ENCODE measurements around the gene DAB2. TPM values are rescaled to one million over a fixed set of nuclear protein-coding genes. Genes with fewer than 3 reads are reported as not detected.

The DAB2 gene
- total and polyA plus RNA-seq, 2 experiments from 2014 or later = 8.7 to 11.4 TPM

DNA sequence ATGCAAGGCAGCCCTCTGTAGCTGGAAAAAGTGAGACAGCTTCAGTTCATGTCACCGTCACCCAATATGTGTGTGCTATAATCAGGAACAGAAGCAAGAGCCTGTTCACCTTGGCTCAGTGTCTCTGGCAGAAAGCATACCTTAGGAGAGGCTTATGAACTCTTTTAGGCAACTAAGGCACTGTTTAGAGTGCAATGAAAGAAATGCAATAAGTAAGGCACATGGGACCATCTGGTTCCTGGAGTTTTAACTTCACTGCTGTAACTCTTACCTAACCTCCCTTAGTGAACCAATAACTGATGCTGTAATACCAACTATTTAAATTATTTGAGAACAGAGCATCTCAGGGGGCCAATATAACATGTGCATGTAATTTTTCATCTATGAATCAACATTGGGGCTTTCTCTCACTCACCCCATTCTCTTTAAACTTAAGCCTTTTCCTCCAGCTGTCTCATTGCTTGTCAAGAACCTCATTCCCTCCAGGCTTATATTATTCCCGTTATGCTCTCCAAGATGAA lies 92.9 kb downstream of the DAB2 start:
- no peaks in the 10 kb centered on the region for H3K9me3 ChIP-seq (ENCODE audit: low read depth)
- no peaks in the 10 kb centered on the region for H3K27me3 ChIP-seq
- DNase-seq (ENCODE audit: low read depth in 1 of 2, low spot score in 1 of 2) = no peak
- no peaks in the 10 kb centered on the region for H3K4me1 ChIP-seq (ENCODE audit: low read depth)
- TF ChIP-seq, protein P1, sequence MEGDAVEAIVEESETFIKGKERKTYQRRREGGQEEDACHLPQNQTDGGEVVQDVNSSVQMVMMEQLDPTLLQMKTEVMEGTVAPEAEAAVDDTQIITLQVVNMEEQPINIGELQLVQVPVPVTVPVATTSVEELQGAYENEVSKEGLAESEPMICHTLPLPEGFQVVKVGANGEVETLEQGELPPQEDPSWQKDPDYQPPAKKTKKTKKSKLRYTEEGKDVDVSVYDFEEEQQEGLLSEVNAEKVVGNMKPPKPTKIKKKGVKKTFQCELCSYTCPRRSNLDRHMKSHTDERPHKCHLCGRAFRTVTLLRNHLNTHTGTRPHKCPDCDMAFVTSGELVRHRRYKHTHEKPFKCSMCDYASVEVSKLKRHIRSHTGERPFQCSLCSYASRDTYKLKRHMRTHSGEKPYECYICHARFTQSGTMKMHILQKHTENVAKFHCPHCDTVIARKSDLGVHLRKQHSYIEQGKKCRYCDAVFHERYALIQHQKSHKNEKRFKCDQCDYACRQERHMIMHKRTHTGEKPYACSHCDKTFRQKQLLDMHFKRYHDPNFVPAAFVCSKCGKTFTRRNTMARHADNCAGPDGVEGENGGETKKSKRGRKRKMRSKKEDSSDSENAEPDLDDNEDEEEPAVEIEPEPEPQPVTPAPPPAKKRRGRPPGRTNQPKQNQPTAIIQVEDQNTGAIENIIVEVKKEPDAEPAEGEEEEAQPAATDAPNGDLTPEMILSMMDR (IDR thresholded peaks at IDR 0.05; ENCODE audit: low read depth, low read length) = no peak
- no peak overlapping the region for H3K27ac ChIP-seq
- no peaks in the 10 kb centered on the region for H3K36me3 ChIP-seq
- H3K4me3 ChIP-seq = no peak overlapping the region

DNA sequence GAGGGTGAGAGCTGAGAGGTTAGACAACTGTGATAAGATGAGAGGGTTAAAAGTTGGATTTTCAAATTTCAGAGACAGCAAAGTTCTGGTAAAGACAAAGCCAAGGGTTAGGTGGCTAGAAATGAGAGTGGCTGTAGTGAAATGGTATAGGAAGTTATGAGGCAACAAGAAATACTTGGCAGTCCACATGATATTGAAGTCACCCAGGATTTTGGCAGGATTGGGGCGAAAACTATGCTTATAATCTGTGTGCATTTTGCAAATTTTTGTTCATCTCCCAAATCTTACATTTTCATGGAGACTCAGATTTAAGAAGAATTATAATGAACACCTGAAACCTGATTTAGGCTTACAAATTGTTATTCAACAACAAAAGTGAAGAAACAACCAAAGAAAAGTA lies 96.0 kb downstream of the DAB2 start:
- TF ChIP-seq, protein P1 (IDR thresholded peaks at IDR 0.05; ENCODE audit: low read depth, low read length) = no peak
- peak in 1 of 2 donors; percentile 8 for DNase-seq (ENCODE audit: low read depth in 1 of 2, low spot score in 1 of 2)
- Histone ChIP-seq H3K27ac (no peak overlapping the region), H3K4me1 (ENCODE audit: low read depth) (no peaks in the 10 kb centered on the region), H3K4me3 (no peak overlapping the region), H3K27me3 (no peaks in the 10 kb centered on the region), H3K36me3 (no peaks in the 10 kb centered on the region), H3K9me3 (ENCODE audit: low read depth) (no peaks in the 10 kb centered on the region)

DNA sequence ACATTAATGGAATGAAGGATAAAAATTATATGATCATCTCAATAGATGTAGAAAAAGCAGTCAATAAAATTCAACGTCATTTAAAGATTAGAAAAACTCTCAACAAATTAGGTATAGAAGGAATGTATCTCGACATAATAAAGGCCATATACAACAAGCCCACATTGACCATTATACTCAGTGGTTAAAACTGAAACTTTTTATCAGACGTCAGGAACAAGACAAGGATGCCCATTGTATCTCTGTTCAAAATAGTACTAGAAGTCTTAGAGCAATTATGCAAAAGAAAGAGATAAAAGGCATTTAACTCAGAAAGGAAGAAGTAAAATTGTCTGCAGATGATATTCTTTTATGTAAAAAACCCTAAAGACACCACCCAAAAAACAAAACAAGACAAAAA lies 101.2 kb downstream of the DAB2 start:
- H3K27ac ChIP-seq = no peak overlapping the region
- TF ChIP-seq, protein P1 (IDR thresholded peaks at IDR 0.05; ENCODE audit: low read depth, low read length) = no peak
- no peak overlapping the region for H3K4me3 ChIP-seq
- no peak for DNase-seq (ENCODE audit: low read depth in 1 of 2, low spot score in 1 of 2)
- no peaks in the 10 kb centered on the region for H3K27me3 ChIP-seq
- no peaks in the 10 kb centered on the region for H3K4me1 ChIP-seq (ENCODE audit: low read depth)
- H3K36me3 ChIP-seq = no peaks in the 10 kb centered on the region
- H3K9me3 ChIP-seq (ENCODE audit: low read depth) = no peaks in the 10 kb centered on the region

Other genes with a start within 250 kb of the DAB2 start
- 0.42 TPM in 1 of 2 replicates, not detected in the other for gene FYB1, start 205.4 kb downstream of the DAB2 start, total RNA-seq
- not detected in 2 replicates for gene FYB1, start 205.4 kb downstream of the DAB2 start, polyA plus RNA-seq
- gene C9, start 60.5 kb downstream of the DAB2 start, total RNA-seq = not detected in 2 replicates
- not detected in 2 replicates for gene C9, start 60.5 kb downstream of the DAB2 start, polyA plus RNA-seq